ENCODE data around the gene BTNL3.

Gene BTNL3

DNA sequence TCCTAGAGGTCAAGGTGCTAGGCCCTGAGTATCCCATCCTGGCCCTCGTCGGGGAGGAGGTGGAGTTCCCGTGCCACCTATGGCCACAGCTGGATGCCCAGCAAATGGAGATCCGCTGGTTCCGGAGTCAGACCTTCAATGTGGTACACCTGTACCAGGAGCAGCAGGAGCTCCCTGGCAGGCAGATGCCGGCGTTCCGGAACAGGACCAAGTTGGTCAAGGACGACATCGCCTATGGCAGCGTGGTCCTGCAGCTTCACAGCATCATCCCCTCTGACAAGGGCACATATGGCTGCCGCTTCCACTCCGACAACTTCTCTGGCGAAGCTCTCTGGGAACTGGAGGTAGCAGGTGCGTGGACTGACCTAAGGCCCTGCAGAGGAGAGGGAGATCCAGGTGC, 59.3 kb downstream of the BTNL3 start:
- no peak overlapping the region for H3K4me3 ChIP-seq (ENCODE audit: low read depth, low read length)
- TF ChIP-seq, protein P1, sequence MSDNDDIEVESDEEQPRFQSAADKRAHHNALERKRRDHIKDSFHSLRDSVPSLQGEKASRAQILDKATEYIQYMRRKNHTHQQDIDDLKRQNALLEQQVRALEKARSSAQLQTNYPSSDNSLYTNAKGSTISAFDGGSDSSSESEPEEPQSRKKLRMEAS (IDR thresholded peaks at IDR 0.05; ENCODE audit: low read depth, low read length) = no peak
- TF ChIP-seq MYC (IDR thresholded peaks at IDR 0.05; ENCODE audit: low read depth, low read length) = no peak
- TF ChIP-seq, protein P2, sequence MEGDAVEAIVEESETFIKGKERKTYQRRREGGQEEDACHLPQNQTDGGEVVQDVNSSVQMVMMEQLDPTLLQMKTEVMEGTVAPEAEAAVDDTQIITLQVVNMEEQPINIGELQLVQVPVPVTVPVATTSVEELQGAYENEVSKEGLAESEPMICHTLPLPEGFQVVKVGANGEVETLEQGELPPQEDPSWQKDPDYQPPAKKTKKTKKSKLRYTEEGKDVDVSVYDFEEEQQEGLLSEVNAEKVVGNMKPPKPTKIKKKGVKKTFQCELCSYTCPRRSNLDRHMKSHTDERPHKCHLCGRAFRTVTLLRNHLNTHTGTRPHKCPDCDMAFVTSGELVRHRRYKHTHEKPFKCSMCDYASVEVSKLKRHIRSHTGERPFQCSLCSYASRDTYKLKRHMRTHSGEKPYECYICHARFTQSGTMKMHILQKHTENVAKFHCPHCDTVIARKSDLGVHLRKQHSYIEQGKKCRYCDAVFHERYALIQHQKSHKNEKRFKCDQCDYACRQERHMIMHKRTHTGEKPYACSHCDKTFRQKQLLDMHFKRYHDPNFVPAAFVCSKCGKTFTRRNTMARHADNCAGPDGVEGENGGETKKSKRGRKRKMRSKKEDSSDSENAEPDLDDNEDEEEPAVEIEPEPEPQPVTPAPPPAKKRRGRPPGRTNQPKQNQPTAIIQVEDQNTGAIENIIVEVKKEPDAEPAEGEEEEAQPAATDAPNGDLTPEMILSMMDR (IDR thresholded peaks at IDR 0.05; ENCODE audit: low read depth, low read length) = no peak
- no peak for TF ChIP-seq POLR2A (IDR thresholded peaks at IDR 0.05; ENCODE audit: extremely low read depth, insufficient read length)
- no peak for DNase-seq (ENCODE audit: low read depth)

DNA sequence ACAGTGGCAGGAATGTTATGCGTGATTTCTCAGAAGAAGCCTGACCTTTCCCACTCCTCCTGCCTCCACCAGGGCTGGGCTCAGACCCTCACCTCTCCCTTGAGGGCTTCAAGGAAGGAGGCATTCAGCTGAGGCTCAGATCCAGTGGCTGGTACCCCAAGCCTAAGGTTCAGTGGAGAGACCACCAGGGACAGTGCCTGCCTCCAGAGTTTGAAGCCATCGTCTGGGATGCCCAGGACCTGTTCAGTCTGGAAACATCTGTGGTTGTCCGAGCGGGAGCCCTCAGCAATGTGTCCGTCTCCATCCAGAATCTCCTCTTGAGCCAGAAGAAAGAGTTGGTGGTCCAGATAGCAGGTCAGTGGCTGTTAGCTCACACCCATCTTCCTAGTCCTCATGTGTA, 61.4 kb downstream of the BTNL3 start:
- TF ChIP-seq MYC (IDR thresholded peaks at IDR 0.05; ENCODE audit: low read depth, low read length) (no peak), POLR2A (IDR thresholded peaks at IDR 0.05; ENCODE audit: extremely low read depth, insufficient read length) (no peak)
- TF ChIP-seq, protein P2 (IDR thresholded peaks at IDR 0.05; ENCODE audit: low read depth, low read length) = no peak
- TF ChIP-seq, protein P1 (IDR thresholded peaks at IDR 0.05; ENCODE audit: low read depth, low read length) = no peak
- H3K4me3 ChIP-seq (ENCODE audit: low read depth, low read length) = no peak overlapping the region

DNA sequence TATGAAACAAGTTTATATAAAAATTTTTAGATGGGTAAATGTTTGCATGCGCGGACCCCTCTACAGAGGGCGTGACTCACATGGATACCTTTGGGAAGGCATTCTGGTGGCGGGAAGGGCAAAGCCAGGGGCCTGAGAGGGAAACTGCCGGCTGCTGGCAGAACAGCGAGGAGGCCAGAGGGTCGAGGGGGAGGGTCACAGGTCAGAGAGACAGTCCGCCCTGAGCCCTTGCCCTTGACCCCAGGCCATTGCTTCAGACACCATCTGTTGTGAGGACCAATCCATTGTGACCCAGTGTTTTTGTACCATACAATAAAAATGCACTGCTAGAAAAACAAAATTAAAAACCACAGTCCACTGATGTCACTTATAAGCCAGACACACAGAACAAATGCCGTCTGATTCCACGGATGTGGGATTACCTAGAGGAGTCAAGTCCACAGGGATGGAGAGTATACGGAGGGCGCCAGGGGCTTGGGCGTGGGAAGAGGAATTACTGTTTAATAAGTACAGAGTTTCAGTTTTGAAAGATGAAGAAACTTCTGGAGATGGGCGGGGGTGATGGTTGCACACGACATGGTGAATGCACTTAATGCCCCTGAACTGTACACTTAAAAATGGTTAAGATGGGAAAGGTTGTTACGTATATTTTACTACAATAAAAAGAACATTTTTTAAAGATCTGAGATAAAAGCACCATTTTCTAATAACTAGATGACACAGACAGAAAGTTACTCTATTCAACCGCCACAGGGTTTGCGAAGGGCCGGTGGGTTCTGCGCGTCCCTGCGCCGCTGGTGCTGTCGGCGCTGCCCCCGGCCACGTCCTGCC, 63.4 kb downstream of the BTNL3 start:
- no peak for TF ChIP-seq POLR2A (IDR thresholded peaks at IDR 0.05; ENCODE audit: extremely low read depth, insufficient read length)
- no peak for TF ChIP-seq MYC (IDR thresholded peaks at IDR 0.05; ENCODE audit: low read depth, low read length)
- TF ChIP-seq, protein P2 (IDR thresholded peaks at IDR 0.05; ENCODE audit: low read depth, low read length) = no peak
- TF ChIP-seq, protein P1 (IDR thresholded peaks at IDR 0.05; ENCODE audit: low read depth, low read length) = no peak
- no peak overlapping the region for H3K4me3 ChIP-seq (ENCODE audit: low read depth, low read length)
- no peak for DNase-seq (ENCODE audit: low read depth)

More for the DNA sequence above, 61.4 kb downstream of the BTNL3 start:
- DNase-seq (ENCODE audit: low read depth) = no peak

DNA sequence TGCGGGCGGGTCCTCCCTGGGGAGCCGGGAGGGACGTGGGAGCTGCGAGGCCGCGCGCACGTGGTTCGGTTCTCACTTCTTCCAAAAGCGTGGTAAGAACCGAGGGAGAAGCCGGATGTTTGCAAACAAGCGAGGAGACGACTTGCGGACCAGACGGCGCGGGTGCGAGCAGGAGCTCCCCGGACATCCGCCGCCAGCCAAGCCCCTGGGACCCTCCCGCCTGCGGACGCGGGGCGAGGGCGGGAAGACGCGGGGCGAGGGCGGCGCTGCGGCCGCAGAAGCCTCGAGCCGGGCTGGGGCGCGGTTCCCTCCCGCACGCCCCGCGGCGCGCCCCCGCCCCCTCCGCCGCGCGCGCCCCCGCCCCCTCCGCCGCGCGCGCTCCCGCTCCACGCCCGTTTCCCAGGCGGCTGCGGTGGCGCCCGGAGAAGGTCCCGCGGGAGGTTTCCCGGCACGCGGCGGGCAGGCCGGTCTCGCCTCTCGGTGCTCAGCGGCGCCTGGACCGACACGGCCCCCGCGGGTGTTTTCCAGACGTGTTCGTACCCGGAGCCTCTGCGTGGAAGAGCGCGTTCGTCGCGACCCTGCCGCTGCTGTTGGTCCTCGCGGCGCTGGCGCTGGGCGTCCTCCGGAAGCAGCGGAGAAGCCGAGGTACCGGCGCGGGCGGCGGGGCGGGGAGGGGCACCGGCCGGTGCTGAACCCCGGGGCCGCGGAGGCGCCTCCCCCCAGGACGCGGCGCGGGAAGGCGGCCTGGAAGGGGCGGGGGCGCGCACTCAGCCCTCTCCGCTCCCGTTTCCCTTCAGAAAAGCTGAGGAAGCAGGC, 64.2 kb downstream of the BTNL3 start:
- H3K4me3 ChIP-seq (ENCODE audit: low read depth, low read length) = no peak overlapping the region
- DNase-seq (ENCODE audit: low read depth) = peak; percentile 28
- no peak for TF ChIP-seq MYC (IDR thresholded peaks at IDR 0.05; ENCODE audit: low read depth, low read length)

DNA sequence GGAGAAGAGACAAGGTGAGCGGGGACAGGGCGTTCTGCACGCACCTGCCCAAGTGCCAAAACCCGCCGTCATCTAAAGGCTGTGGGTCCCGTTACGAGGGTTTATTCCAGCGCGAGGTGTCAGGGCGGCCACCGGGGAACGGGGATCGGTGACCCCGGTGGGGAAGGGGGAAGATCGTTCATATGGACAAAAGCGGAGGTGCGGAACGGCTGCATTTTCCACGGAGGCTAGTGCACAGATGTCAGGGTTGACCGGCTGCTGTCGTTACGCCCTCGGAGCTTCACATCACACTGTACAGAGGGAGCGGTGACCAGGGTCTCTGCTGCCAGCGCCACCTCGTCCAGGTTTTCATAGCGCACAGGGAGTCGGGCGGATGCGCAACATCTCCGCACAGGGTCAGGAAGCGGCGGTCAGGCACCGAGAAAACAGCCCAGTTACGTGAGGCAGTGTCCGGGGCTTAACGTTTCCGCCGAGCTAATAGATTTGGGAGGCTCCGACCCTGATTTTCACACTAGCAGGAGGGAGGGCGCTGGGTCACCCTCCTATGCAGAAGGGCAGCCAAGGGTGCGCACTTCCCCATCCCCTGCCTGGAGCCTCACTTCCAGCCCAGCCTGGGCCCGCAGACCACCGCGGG, 65.0 kb downstream of the BTNL3 start:
- H3K4me3 ChIP-seq (ENCODE audit: low read depth, low read length) = no peak overlapping the region
- no peak for DNase-seq (ENCODE audit: low read depth)
- TF ChIP-seq, protein P2 (IDR thresholded peaks at IDR 0.05; ENCODE audit: low read depth, low read length) = no peak
- TF ChIP-seq, protein P1 (IDR thresholded peaks at IDR 0.05; ENCODE audit: low read depth, low read length) = no peak
- no peak for TF ChIP-seq POLR2A (IDR thresholded peaks at IDR 0.05; ENCODE audit: extremely low read depth, insufficient read length)
- no peak for TF ChIP-seq MYC (IDR thresholded peaks at IDR 0.05; ENCODE audit: low read depth, low read length)

DNA sequence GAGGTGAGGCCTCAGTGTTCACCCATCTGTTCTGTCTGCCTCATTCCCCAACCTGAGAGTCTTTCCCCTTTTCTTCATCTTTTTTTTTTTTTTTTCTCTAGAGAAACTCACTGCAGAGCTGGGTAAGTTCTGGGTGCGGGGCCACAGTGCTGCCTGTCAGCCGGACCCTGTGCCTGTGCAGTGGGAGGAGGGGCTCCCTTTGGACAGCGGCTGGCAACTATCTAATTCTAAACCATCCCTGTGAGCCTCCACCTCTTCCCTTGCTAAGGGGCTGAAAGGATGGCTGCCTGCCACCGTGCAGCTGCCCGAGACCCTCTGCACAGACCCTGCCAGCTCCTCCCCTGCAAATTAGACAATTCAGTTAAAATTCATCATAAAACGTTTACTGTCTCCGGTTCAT, 65.5 kb downstream of the BTNL3 start:
- no peak for DNase-seq (ENCODE audit: low read depth)
- TF ChIP-seq, protein P1 (IDR thresholded peaks at IDR 0.05; ENCODE audit: low read depth, low read length) = no peak
- TF ChIP-seq, protein P2 (IDR thresholded peaks at IDR 0.05; ENCODE audit: low read depth, low read length) = no peak
- TF ChIP-seq POLR2A (IDR thresholded peaks at IDR 0.05; ENCODE audit: extremely low read depth, insufficient read length) (no peak), MYC (IDR thresholded peaks at IDR 0.05; ENCODE audit: low read depth, low read length) (no peak)
- no peak overlapping the region for H3K4me3 ChIP-seq (ENCODE audit: low read depth, low read length)
